Stimulated activated CD4-positive, alpha-beta T cell treated with anti-CD3 and anti-CD28 coated beads, Interleukin-4, amount 100 ng/mL, for 24 hours (primary cell): Measurements from ENCODE around the gene PPM1H.
"Not testable (repeated sequence)": the region's sequence is repeated elsewhere in the genome, so short reads cannot be mapped to it uniquely, and the experiment has no call there.

Experiments used
- DNase-seq: peaks from one replicate; pipeline ENCODE4 v3.0.0-alpha.2; 2020

PPM1H gene

GRCh38 chr12:62698701-62699101 is 236.2 kb downstream of the PPM1H start:
- DNase-seq, result no peak

GRCh38 chr12:62697893-62698292 is 237.1 kb downstream of the PPM1H start:
- DNase-seq, result no peak

- DNase-seq, result no peak
Measured at GRCh38 chr12:62695696-62696095, 239.3 kb downstream of the PPM1H start.

GRCh38 chr12:62694632-62695031 is 240.3 kb downstream of the PPM1H start:
- no peak for DNase-seq

- no peak for DNase-seq
Measured at GRCh38 chr12:62694116-62694515, 240.8 kb downstream of the PPM1H start.

GRCh38 chr12:62693376-62694050 is 241.4 kb downstream of the PPM1H start:
- DNase-seq, result no peak

GRCh38 chr12:62692884-62693283 is 242.1 kb downstream of the PPM1H start:
- DNase-seq, result no peak

GRCh38 chr12:62691309-62691708 is 243.6 kb downstream of the PPM1H start:
- no peak for DNase-seq

- no peak for DNase-seq
Measured at GRCh38 chr12:62689042-62689839, 245.7 kb downstream of the PPM1H start.

- no peak for DNase-seq
Measured at GRCh38 chr12:62686938-62687337, 248.0 kb downstream of the PPM1H start.

GRCh38 chr12:62684570-62685295 is 250.2 kb downstream of the PPM1H start:
- DNase-seq, result no peak

- no peak for DNase-seq
Measured at GRCh38 chr12:62683776-62684569, 251.0 kb downstream of the PPM1H start.

- DNase-seq, result no peak
Measured at GRCh38 chr12:62681306-62681705, 253.6 kb downstream of the PPM1H start.

GRCh38 chr12:62679608-62680007 is 255.3 kb downstream of the PPM1H start:
- no peak for DNase-seq

- no peak for DNase-seq
Measured at GRCh38 chr12:62677355-62677754, 257.6 kb downstream of the PPM1H start.

- DNase-seq, result no peak
Measured at GRCh38 chr12:62676521-62677307, 258.2 kb downstream of the PPM1H start.

GRCh38 chr12:62673028-62673815 is 261.7 kb downstream of the PPM1H start:
- DNase-seq, result no peak

- DNase-seq, result no peak
Measured at GRCh38 chr12:62670986-62671720, 263.8 kb downstream of the PPM1H start.

- no peak for DNase-seq
Measured at GRCh38 chr12:62668782-62669181, 266.2 kb downstream of the PPM1H start.

- DNase-seq, result not testable (repeated sequence)
Measured at GRCh38 chr12:62664951-62665350, 270.0 kb downstream of the PPM1H start.
